GM23248 (cell line): ENCODE results near the gene SETBP1. TPM values are rescaled to one million over a fixed set of nuclear protein-coding genes. Genes with fewer than 3 reads are reported as not detected.

Experiments used
- DNase-seq: peaks from one replicate; pipeline ENCODE4 v3.0.0-alpha.2; 2015
- H2AFZ ChIP-seq: fragments of 200-600 bp; sonication (generic); 2 replicates; pipeline ENCODE4 v1.6.1; 2016; ENCODE audit warnings: antibody characterized with exemption
- H3F3A ChIP-seq: fragments of 200-600 bp; sonication (generic); 2 replicates; pipeline ENCODE4 v1.6.1; 2016; ENCODE audit warnings: mild to moderate bottlenecking, antibody characterized with exemption, mixed run types; ENCODE audit not compliant: insufficient read depth
- H3K27ac ChIP-seq: fragments of 200-600 bp; sonication (generic); 2 replicates; pipeline ENCODE4 v1.5.1; 2016; ENCODE audit warnings: mild to moderate bottlenecking
- H3K27me3 ChIP-seq: fragments of 200-600 bp; sonication (generic); replicated peaks from 2 replicates; pipeline ENCODE4 v1.6.1; 2016; ENCODE audit warnings: mild to moderate bottlenecking; ENCODE audit not compliant: insufficient read depth
- H3K36me3 ChIP-seq: fragments of 200-600 bp; sonication (generic); 2 replicates; pipeline ENCODE4 v1.6.1; 2016; ENCODE audit warnings: low read depth, mild to moderate bottlenecking
- H3K4me1 ChIP-seq: fragments of 200-600 bp; sonication (generic); 2 replicates; pipeline ENCODE4 v1.6.1; 2016; ENCODE audit warnings: mild to moderate bottlenecking; ENCODE audit not compliant: insufficient read depth
- H3K4me2 ChIP-seq: fragments of 200-600 bp; sonication (generic); one replicate; pipeline ENCODE4 v1.6.1; 2016; ENCODE audit warnings: mild to moderate bottlenecking; ENCODE audit not compliant: unreplicated experiment
- H3K4me3 ChIP-seq: fragments of 200-600 bp; sonication (generic); 2 replicates; pipeline ENCODE4 v1.5.1; 2016; ENCODE audit warnings: mild to moderate bottlenecking
- H3K79me2 ChIP-seq: fragments of 200-600 bp; sonication (generic); 2 replicates; pipeline ENCODE4 v1.6.1; 2016; ENCODE audit warnings: mild to moderate bottlenecking; ENCODE audit not compliant: insufficient read depth
- H3K9ac ChIP-seq: fragments of 200-600 bp; sonication (generic); 2 replicates; pipeline ENCODE4 v1.6.1; 2016; ENCODE audit warnings: mild to moderate bottlenecking
- H3K9me2 ChIP-seq: fragments of 200-600 bp; sonication (generic); 2 replicates; pipeline ENCODE4 v1.6.1; 2016; ENCODE audit warnings: mixed run types, mild to moderate bottlenecking, moderate library complexity; ENCODE audit not compliant: insufficient read depth
- H3K9me3 ChIP-seq: fragments of 200-600 bp; sonication (generic); one replicate; pipeline ENCODE4 v1.6.1; 2017; ENCODE audit warnings: low read depth
- H4K20me1 ChIP-seq: fragments of 200-600 bp; sonication (generic); 2 replicates; pipeline ENCODE4 v1.6.0; 2016; ENCODE audit not compliant: insufficient read depth
- EZH2 ChIP-seq: fragments of 200-600 bp; sonication (generic); IDR thresholded peaks from 2 replicates; pipeline ENCODE4 v1.6.1; 2018; ENCODE audit warnings: antibody characterized with exemption, mild to moderate bottlenecking; ENCODE audit not compliant: insufficient read depth, poor library complexity, severe bottlenecking
- EZH2phosphoT487 ChIP-seq: fragments of 200-600 bp; sonication (generic); IDR thresholded peaks from 2 replicates; pipeline ENCODE4 v1.6.1; 2018; ENCODE audit warnings: antibody characterized with exemption, moderate library complexity, mild to moderate bottlenecking, low read depth; ENCODE audit not compliant: insufficient read depth
- WGBS, 2 experiments: methylation state at CpG; one replicate each; pipeline ENCODE4 v1.1.6; 2015 to 2017; ENCODE audit warnings: low lambda C conversion rate in 2 of 2, low coverage in 1 of 2; ENCODE audit errors: missing lambda C conversion rate in 2 of 2; 5-methylcytosine and 5-hydroxymethylcytosine counted together
- in situ Hi-C: fragments of 300-500 bp; cut with MboI; formaldehyde crosslinking; loops from 2 replicates; pipeline ENCODE4 v1.15.0; 2020
- polyA plus RNA-seq: library from polyadenylated mRNA; unstranded; fragments of >200 nt; fragmentation: Nextera tagmentation; extraction: Ambion mirVana; gene quantifications from 2 replicates; pipeline ENCODE4 v1.2.1, GENCODE V29; 2016
- total RNA-seq: library from RNA; depleted of rRNA; stranded (reverse); fragments of >200 nt; shearing (Covaris generic); gene quantifications from 2 replicates; pipeline ENCODE4 v1.2.3, GENCODE V29; 2014

Gene SETBP1
- total and polyA plus RNA-seq, 2 experiments from 2014 or later: 1.3 to 4.1 TPM

GRCh38 chr18:44866103-44866502, 185.4 kb downstream of the SETBP1 start:
- H3F3A ChIP-seq: no peaks in the 10 kb centered on the region

GRCh38 chr18:44869533-44869932, 188.8 kb downstream of the SETBP1 start:
- Histone ChIP-seq H3K4me2 (no peak overlapping the region), H3K9ac (no peak overlapping the region), H3F3A (no peaks in the 10 kb centered on the region), H3K79me2 (no peaks in the 10 kb centered on the region), H3K4me3 (no peak overlapping the region), H2AFZ (no peak overlapping the region), H3K27ac (no peak overlapping the region), H3K36me3 (no peaks in the 10 kb centered on the region), H4K20me1 (no peaks in the 10 kb centered on the region), H3K9me2 (no peaks in the 10 kb centered on the region), H3K4me1 (no peaks in the 10 kb centered on the region), H3K27me3 (no peaks in the 10 kb centered on the region), H3K9me3 (no peaks in the 10 kb centered on the region)
- TF ChIP-seq EZH2phosphoT487 (no peak), EZH2 (no peak)
- in situ Hi-C loops: no loop called here
- DNase-seq: no peak
- 60 to 65% methylated on average over 4 of the region's 4 CpGs for WGBS, 2 experiments

More at GRCh38 chr18:44866103-44866502, 185.4 kb downstream of the SETBP1 start:
- H3K4me1 ChIP-seq: no peaks in the 10 kb centered on the region
- no peaks in the 10 kb centered on the region for H3K9me3 ChIP-seq
- no peaks in the 10 kb centered on the region for H3K27me3 ChIP-seq
- in situ Hi-C loops: no loop called here
- no peaks in the 10 kb centered on the region for H3K36me3 ChIP-seq
- no peak for TF ChIP-seq EZH2
- no peak for TF ChIP-seq EZH2phosphoT487
- H3K79me2 ChIP-seq: no peaks in the 10 kb centered on the region
- DNase-seq: no peak
- H3K9me2 ChIP-seq: no peaks in the 10 kb centered on the region
- 89 to 96% methylated on average over 1 of the region's 1 CpG for WGBS, 2 experiments
- no peak overlapping the region for H3K4me2 ChIP-seq
- H2AFZ ChIP-seq: no peak overlapping the region
- H4K20me1 ChIP-seq: no peaks in the 10 kb centered on the region
- no peak overlapping the region for H3K9ac ChIP-seq
- no peak overlapping the region for H3K4me3 ChIP-seq
- no peak overlapping the region for H3K27ac ChIP-seq

DNA sequence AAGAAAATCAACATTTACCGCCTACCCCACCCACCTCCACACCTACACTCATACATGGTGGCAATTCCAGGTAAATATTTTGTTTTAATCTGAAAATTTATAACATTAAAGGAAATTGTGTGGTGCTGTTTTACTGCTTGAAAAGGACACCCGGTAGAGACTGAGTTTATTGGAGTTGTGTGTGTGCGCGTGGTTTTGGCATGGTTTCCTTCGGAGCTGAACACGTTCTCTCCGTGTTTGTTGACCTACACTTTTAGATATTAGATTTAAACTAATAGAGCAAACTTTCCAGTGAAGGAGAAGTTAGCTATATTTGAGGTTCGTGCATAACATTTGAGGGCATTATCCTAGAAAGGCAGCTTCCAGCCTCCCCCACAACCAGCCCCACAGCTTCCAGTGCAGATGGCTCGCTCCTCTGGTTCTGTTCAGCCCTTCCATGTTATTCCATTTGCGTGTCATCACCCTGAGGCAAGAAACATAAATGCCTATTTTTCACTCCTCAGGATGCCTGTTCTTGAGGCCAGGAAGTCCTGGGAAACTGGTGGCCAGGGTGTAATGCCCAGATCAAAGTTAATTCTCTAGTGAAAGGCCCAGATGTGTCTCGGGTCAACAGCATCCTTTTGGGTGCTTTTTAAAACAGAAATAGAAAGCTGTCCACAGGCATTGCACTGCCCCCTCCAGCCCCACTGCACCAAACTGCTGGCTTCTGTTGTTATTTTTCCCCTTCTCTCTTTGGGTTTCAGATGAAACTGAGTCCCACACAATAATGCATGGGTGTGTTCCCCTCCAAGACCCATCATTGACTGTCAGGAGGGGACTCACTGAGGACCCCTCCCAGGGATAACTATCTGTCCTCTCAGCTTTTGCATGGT, 190.2 kb downstream of the SETBP1 start:
- no peaks in the 10 kb centered on the region for H3K27me3 ChIP-seq
- no peak overlapping the region for H3K9ac ChIP-seq
- TF ChIP-seq EZH2: no peak
- no peak for TF ChIP-seq EZH2phosphoT487
- no peaks in the 10 kb centered on the region for H3F3A ChIP-seq
- in situ Hi-C loops: no loop called here
- H2AFZ ChIP-seq: no peak overlapping the region
- no peak overlapping the region for H3K4me2 ChIP-seq
- no peaks in the 10 kb centered on the region for H3K36me3 ChIP-seq
- H3K4me3 ChIP-seq: no peak overlapping the region
- no peaks in the 10 kb centered on the region for H4K20me1 ChIP-seq
- no peaks in the 10 kb centered on the region for H3K9me3 ChIP-seq
- DNase-seq: no peak
- no peak overlapping the region for H3K27ac ChIP-seq
- no peaks in the 10 kb centered on the region for H3K4me1 ChIP-seq
- no peaks in the 10 kb centered on the region for H3K79me2 ChIP-seq
- no peaks in the 10 kb centered on the region for H3K9me2 ChIP-seq
- 81 to 82% methylated on average over 11 of the region's 11 CpGs for WGBS, 2 experiments

DNA sequence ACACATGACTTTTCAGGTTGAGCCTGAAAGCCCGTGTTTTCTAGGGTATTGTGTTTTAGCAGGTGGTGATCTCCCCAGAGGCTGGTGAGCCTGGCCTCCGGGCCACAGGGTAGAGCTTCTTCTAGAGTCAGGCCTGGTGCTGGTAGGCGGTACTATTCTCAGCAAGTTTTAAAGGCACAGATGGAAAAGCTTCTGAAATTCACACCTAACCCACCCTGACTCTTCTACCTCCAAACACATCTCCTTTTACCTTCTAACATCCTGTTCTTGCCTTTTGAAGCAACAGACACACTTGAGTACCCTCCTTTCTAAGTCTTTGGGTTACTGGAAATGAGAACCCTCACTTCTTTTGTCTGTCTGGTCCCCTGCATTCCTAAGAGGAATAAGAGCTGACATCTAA, 191.1 kb downstream of the SETBP1 start:
- DNase-seq: no peak
- Histone ChIP-seq H3K27me3 (no peaks in the 10 kb centered on the region), H3K9me3 (no peaks in the 10 kb centered on the region), H3K36me3 (no peaks in the 10 kb centered on the region), H3K9ac (no peak overlapping the region), H2AFZ (no peak overlapping the region), H3F3A (no peaks in the 10 kb centered on the region), H3K27ac (no peak overlapping the region), H3K4me2 (no peak overlapping the region), H3K4me1 (no peaks in the 10 kb centered on the region), H4K20me1 (no peaks in the 10 kb centered on the region), H3K9me2 (no peaks in the 10 kb centered on the region), H3K4me3 (no peak overlapping the region), H3K79me2 (no peaks in the 10 kb centered on the region)
- 76 to 78% methylated on average over 3 of the region's 3 CpGs for WGBS, 2 experiments
- in situ Hi-C loops: no loop called here
- no peak for TF ChIP-seq EZH2
- no peak for TF ChIP-seq EZH2phosphoT487
